Measurements from ENCODE around the gene MANSC4. TPM values are rescaled to one million over a fixed set of nuclear protein-coding genes. Genes with fewer than 3 reads are reported as not detected.

The MANSC4 gene
- total RNA-seq (2014; rRNA removed; shearing (Covaris generic)) (not detected in 2 replicates), polyA plus RNA-seq (2016; fragmentation: Nextera tagmentation; extraction: Ambion mirVana) (not detected in 2 replicates)
- long read RNA-seq, result 0 reads

GRCh38 chr12:27779920-27780611, at the start of gene MANSC4, which contains the start of gene KLHL42:
MANSC4 (minus strand) TSS chr12:27780236; CDS start chr12:27771276, 8,960 bp downstream.
KLHL42 (plus strand) TSS chr12:27780233; CDS start chr12:27780331, 98 bp downstream.
- Histone ChIP-seq H3K27ac (ENCODE audit: low read depth) (peak within 1 kb of the TSS; percentile 92), H3K4me1 (ENCODE audit: insufficient read depth) (peaks cover 27% of the 10 kb centered on the region), H3K27me3 (ENCODE audit: insufficient read depth) (no peaks in the 10 kb centered on the region), H3K4me3 (peak within 1 kb of the TSS; percentile 80), H3K36me3 (ENCODE audit: insufficient read depth) (no peaks in the 10 kb centered on the region), H4K20me1 (replicated peaks; ENCODE audit: insufficient read depth) (no peaks in the 10 kb centered on the region), H3K4me2 (peak within 1 kb of the TSS; percentile 97), H3K79me2 (replicated peaks; ENCODE audit: insufficient read depth) (peaks cover 44% of the 10 kb centered on the region), H3F3A (replicated peaks; ENCODE audit: low read depth) (no peaks in the 10 kb centered on the region), H2AFZ (peak within 1 kb of the TSS; percentile 96; the same call in 1 of the 2 replicates), H3K9me2 (ENCODE audit: insufficient read depth) (no peaks in the 10 kb centered on the region)
- Mint-ChIP-seq H3K27me3 (ENCODE audit: insufficient read depth, low read depth, poor library complexity) (peaks cover 11% of the 10 kb centered on the region), H3K9me3 (no peaks in the 10 kb centered on the region), H3K4me3 (peak within 1 kb of the TSS; percentile 79), H3K27ac (peak within 1 kb of the TSS; percentile 85), H3K36me3 (ENCODE audit: low read depth) (peaks cover 25% of the 10 kb centered on the region), H3K4me1 (peaks cover 37% of the 10 kb centered on the region)
- peak; percentile 89 for DNase-seq (ENCODE audit: low spot score)
- no peak for TF ChIP-seq ZNF462 (CRISPR knock-in tag; IDR thresholded peaks at IDR 0.05)
- TF ChIP-seq REST (IDR thresholded peaks at IDR 0.05; ENCODE audit: unreplicated experiment), result no peak
- no peak for TF ChIP-seq ZNF114 (CRISPR knock-in tag; IDR thresholded peaks at IDR 0.05)
- TF ChIP-seq CREB1 (CRISPR knock-in tag; IDR thresholded peaks at IDR 0.05; ENCODE audit: low read depth), result no peak
- TF ChIP-seq ETS1 (IDR thresholded peaks at IDR 0.05), result no peak
- TF ChIP-seq POLR2AphosphoS5 (IDR thresholded peaks at IDR 0.05; ENCODE audit: low read depth), result peak; percentile 42
- no peak for TF ChIP-seq ZNF331 (CRISPR knock-in tag; IDR thresholded peaks at IDR 0.05; ENCODE audit: low read depth)
- ATAC-seq, result peak; percentile 71
